ENCODE results near the gene KCTD2. TPM values are rescaled to one million over a fixed set of nuclear protein-coding genes. Genes with fewer than 3 reads are reported as not detected.

The KCTD2 gene
- total and polyA plus RNA-seq, 9 of the 15 experiments (the other 6 are each of a cell fraction or from before 2014, with no cell fraction given), result 1.7 to 32.9 (median 15.8) TPM

GRCh38 chr17:75074532-75074931, 27.5 kb downstream of the KCTD2 start (continued):
- TF ChIP-seq ZNF197 (CRISPR knock-in tag; IDR thresholded peaks at IDR 0.05; ENCODE audit: low read depth), result no peak
- no peak for TF ChIP-seq GTF2E2 (tag; IDR thresholded peaks at IDR 0.05)
- TF ChIP-seq RREB1 (CRISPR knock-in tag; IDR thresholded peaks at IDR 0.05), result peak; percentile 83; the same call in 1 of the 2 replicates
- no peak for TF ChIP-seq GATAD2A (IDR thresholded peaks at IDR 0.05)
- TF ChIP-seq BACH1 (tag; IDR thresholded peaks at IDR 0.05), result no peak
- TF ChIP-seq USF1 (CRISPR knock-in tag; IDR thresholded peaks at IDR 0.05), result no peak
- TF ChIP-seq ZNF217 (CRISPR knock-in tag; IDR thresholded peaks at IDR 0.05), result no peak
- TF ChIP-seq ZEB2 (IDR thresholded peaks at IDR 0.05), result 0 out of 2 replicates have a peak, but pooled peaks have one; percentile 39
- TF ChIP-seq HDAC1 (IDR thresholded peaks at IDR 0.05), result 0 out of 4 replicates have a peak, but pooled peaks of 1 of the 2 experiments have one; percentile 23
- no peak for TF ChIP-seq TCFL5 (CRISPR knock-in tag; conservative IDR thresholded peaks at IDR 0.05)
- peak; percentile 90 for TF ChIP-seq TFAP4 (CRISPR knock-in tag; IDR thresholded peaks at IDR 0.05; ENCODE audit: borderline replicate concordance)
- TF ChIP-seq ZFX (CRISPR knock-in tag; IDR thresholded peaks at IDR 0.05), result no peak
- TF ChIP-seq TRIM24 (IDR thresholded peaks at IDR 0.05), result no peak
- TF ChIP-seq ZNF408 (CRISPR knock-in tag; IDR thresholded peaks at IDR 0.05; ENCODE audit: low read depth), result no peak
- TF ChIP-seq ZFP1 (CRISPR knock-in tag; IDR thresholded peaks at IDR 0.05), result no peak
- TF ChIP-seq SAFB (IDR thresholded peaks at IDR 0.05; ENCODE audit: borderline replicate concordance, low read depth, low read length), result no peak
- no peak for TF ChIP-seq CEBPB (tag; IDR thresholded peaks at IDR 0.05)
- no peak for TF ChIP-seq JUN (IDR thresholded peaks at IDR 0.05; ENCODE audit: borderline replicate concordance, low read depth, low read length)
- no peak for TF ChIP-seq JUN (CRISPR knock-in tag; IDR thresholded peaks at IDR 0.05; ENCODE audit: borderline replicate concordance)
- no peak for TF ChIP-seq GABPB2 (CRISPR knock-in tag; conservative IDR thresholded peaks at IDR 0.05)
- no peak for TF ChIP-seq HNRNPUL1 (IDR thresholded peaks at IDR 0.05; ENCODE audit: low read length)
- no peak for TF ChIP-seq ZNF41 (CRISPR knock-in tag; conservative IDR thresholded peaks at IDR 0.05)
- TF ChIP-seq DMBX1 (CRISPR knock-in tag; IDR thresholded peaks at IDR 0.05; ENCODE audit: borderline replicate concordance), result no peak
- no peak for TF ChIP-seq RBM34 (IDR thresholded peaks at IDR 0.05; ENCODE audit: borderline replicate concordance, insufficient read depth, low read length)
- no peak for TF ChIP-seq SRSF9 (IDR thresholded peaks at IDR 0.05; ENCODE audit: borderline replicate concordance, low read depth, low read length)
